Limb (tissue), 2 donors: ENCODE measurements around the gene DHRS2.

Experiments
- DNase-seq, 2 donors: peaks; one replicate each; pipeline ENCODE4 v3.0.0-alpha.2; 2016; ENCODE audit errors: extremely low spot score in 2 of 2

Gene DHRS2

DNA sequence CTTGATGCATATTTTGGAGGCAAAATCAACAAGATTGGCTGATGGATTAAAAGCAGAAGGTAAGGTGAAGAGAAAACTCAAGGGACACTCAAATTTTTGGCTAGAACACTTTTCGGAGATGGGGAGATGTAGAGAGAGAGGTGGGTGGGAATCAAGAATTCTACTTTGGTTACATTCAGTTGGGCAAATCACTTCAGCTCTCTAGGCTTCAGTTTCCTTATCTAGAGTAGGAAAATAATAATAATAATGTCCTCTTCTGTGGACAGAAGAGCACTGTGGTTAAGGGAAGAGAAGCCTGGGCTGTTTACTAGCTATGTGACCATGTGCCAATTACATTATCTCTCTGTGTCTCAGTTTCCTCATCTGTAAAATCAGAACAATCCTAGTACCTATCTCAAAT, 23.4 kb upstream of the DHRS2 start:
- DNase-seq = no peak

DNA sequence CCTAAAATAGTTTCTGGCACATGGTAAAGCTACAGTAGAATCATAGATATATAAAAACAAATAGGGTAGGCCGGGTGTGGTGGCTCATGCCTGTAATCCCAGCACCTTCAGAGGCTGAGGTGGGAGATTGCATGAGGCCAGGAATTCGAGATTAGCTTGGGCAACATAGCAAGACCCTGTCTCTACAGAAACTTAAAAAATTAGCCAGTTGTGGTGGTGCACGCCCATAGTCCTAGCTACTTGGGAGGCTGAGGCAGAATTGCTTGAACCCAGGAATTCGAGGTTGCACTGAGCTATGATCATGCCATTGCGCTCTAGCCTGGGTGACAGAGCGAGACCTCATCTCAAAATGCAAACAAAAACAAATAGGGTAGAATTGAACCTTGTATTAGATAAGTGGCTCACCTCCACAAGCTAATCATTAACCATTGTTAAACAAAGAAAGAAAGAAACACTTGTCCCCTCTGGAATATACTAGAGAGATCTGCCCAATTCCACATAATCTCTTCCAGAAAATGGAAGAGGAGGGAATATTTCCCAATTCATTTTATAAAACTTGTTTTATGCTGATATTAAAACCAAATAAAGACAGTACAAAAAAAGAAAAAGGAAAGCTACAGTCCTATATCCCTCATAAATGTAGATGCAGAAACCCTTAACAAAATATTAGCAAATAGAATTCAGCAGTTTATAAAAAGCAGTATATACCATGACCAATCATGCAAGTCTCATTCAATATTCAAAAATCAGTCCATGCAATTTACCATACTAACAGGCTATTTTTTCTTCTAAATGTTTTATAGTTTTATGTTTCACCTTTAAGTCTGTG, 22.7 kb upstream of the DHRS2 start:
- DNase-seq = no peak

DNA sequence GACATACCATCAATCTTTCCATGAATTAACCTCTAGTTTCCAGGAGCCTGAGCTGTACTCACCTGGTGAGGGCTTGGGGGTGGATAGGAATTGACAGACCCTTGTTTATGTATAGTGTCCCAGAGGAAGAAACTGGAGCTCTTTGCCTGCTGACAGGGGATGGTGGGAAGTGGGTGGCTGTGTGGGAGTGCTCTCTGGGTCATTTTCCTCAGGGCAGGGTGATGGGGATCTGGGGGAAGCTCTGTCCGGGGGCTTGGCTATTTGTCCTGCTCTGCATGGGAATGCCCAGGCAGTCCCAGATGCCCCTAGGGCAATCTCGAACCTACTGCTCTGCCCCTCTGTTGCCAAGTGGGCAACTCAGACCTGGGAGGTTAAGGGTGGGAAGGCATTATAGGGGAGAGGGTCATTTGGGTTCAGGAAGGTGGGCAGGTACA, 21.8 kb upstream of the DHRS2 start:
- DNase-seq = no peak

DNA sequence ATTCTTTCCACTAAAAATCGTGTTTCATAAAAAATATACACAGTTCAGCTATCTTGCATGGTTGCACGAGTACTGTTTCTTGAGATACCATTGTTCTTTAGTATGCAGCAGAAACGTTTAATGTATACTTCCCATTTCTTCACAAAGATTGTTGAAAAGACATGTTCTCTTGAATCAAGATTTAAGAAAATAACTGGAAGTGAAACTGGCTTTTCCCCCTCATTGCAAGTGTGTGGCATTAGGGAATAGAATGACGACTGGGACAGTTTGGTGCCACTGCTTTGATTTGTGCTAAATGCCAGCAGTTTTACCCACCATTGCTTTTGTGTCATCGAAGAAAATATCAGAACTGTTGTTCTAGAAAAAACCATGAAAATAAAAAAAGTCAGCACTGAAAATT, 20.3 kb upstream of the DHRS2 start:
- DNase-seq = no peak

DNA sequence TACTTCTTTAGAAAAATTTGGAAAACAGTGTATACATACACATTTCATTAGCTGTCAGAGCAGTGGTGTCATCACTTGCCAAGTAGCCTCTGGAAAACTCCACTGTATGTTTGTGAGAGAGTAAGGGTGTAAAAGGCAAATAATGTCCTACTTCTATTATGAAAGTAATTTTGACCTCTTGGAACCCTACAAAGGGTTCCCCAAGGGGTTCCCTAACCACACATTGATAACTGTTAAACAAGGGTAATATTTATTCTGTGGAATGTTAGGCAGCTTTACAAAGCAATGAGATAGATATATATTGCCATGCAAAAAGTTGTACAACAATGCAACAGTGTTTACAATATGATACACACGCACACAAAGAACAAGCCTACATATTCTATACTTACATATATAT, 18.6 kb upstream of the DHRS2 start:
- DNase-seq = no peak

DNA sequence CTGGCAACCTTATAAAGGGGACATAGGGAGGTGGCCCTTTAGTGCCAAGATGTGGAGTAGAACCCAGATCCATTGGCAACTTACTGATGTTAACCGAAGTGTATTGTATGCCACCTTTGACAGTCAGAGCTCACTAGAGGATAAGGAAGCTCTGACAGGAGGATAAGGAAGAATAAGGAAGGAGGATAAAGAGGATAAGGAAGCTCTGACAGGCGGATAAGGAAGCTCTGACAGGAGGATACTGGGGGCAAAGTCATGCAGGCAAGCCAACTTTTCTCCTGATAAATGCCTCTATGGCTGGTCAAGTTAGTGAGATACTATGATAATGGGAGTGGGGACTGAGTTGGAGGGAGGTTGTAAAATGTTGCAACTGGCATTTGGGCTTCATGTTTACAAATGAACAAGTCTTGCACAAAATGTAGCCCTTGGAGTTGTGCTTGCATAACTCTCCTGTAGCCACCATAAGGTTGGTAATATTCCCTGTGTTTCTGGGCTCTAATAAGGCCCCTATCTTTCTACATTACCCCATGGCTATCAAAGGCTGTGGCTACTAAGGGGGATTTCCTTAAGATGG, 17.7 kb upstream of the DHRS2 start:
- no peak for DNase-seq

DNA sequence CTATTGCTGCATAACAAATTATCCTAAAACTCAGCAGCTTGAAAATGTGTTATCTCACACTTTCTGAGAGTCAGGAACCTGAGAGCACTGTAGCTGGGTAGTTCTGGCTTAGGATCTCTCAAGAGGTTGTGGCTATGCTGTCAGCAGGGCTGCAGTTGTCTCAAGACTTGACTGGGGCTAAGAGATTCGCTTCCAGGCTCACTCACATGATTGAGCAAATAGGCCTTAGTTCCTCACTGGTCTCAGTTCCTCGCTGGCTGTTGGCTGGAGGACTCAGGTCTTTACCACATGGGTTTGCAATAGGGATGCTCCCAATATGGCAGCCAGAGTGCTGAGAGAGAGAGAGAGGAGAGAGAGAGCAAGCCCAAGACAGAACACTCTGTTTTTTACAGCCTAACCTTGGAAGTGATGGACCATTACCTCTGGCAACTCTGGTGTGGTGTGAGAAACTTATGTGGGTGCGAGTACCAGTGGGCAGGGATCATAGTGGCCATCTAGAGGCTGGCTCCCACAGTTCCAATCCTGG, 15.9 kb upstream of the DHRS2 start:
- no peak for DNase-seq

DNA sequence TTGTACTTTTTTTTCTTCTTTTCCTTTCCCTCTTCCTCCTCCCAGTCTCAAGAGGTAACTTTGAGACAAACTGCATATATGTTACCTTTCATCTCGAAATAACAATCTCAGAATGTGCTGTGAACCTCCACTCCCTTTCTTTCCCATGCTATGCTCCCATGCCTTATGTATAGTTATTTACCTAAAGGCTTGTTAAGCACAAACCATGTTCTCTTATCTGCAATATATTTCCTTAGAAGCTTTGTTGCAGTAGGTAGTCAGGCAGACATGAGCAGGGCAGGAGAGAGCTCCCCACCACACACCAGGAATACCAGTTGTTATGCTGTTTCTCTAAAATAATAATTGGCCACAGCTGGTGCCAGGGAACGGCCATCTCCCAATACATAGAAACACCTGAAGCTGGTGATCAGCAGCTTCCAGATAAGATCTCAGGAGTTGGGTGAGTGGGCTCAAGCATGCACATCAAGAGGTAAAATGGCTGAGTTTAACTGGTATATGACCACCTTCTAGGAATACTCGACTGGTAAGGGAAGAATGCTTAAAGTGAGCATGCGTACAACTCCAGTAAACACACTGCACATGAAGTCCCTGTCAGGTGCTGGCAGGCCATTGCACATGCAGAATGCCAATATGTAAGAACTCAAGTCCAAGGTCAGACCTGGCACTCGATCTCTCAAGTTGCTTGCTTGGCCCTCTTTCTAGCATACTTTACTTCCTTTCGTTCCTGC, 14.8 kb upstream of the DHRS2 start:
- DNase-seq = no peak

DNA sequence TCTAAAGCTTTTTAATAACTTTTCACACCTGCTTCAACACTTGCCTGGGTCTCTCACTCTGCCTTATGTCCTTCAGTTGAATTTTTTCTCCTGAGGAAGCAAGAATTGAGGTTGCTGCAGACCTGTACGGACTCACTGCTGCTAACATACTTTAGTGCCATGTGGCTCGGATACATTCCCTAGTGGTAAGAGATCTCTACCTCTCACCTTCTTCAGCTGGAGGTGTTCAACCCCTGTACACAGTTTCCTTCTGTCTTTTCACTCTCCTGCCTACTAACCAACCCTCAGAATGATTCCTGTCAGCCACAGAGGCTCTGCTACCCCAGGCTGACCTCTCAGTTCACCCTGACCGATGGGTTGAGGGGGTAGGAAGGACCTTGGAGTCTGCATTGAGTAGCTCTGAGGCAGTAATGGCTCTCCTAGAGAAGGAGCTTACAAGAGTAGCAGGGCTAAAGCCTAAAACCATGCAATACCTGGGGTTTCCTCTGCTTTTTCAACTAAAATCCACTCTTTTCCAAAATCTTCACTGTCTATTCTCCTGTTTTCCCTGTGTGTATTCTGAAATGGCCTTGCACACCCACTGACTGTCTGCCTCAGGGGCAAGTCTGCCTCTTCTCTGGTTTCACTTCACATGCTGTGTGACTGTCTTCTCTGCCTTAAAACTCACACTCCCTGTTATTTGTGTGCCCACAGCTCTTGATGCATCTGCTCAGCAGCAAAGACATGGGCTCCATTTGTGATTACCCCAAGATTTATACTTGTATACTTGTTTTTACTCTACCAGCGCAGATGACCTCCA, 14.0 kb upstream of the DHRS2 start:
- no peak for DNase-seq

DNA sequence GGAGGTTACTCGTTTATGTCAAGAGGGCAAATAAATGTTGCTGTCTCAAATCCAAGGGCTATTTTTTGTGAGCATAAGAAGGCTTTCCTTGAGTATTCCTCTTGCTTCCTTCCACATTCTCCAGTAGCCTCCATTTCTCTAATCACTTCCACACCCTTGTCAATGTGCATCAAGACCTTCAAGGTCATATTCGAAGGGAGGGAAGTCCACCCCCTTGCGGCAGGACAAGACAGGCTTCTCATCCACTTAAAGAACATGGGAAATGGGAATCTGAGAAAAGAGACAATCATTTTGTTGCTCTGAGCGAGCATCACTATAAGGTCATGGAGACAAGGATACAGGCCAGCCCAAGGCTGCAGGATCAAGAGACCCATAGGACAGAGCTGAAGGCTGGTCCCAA, 13.2 kb upstream of the DHRS2 start:
- no peak for DNase-seq

DNA sequence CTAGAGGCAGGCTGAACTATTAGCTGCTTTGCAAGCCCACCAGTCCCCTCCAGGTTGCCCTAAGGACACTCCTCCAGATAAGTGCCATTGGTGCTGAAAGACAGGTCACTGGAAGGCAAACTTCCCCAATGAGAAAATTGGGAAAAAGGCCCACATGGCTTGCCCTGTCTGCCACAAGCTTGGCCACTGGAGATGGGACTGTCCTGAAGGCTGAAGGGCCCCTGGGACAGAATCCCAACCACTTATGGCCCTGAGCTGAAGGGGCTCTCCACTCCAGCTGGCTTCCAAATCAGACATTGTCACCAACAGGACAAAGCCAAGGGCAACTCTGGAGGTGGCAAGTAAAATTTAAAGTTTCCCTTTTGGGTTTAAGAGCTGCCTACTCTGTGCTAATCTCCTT, 12.2 kb upstream of the DHRS2 start:
- no peak for DNase-seq

DNA sequence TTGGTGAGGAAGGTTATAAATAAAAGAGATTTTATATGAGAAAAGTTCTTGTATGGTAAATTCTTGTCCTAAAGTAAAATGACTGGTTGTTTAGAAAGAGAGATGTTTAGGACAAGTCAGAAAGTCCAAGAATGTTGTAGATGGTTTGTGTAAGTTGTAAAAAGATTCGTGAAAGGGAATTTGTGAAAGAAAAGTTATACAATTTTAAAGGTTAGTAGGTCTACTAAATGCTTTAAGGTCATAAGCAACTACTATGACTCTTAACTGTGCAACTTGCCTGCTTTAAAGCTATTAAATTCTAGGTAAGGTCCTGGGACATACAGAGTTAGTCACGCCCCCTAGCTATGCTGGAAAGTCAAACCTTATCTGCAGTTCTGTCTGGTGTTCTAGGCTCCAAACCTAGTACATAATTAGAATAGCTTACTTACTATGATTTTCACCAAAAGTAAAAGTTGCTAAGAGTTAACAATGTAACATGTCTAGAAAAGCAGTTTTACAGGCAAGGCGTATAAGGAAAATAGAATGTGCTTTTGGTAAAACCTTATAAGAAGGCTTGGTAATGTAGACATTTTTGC, 11.2 kb upstream of the DHRS2 start:
- DNase-seq = no peak

DNA sequence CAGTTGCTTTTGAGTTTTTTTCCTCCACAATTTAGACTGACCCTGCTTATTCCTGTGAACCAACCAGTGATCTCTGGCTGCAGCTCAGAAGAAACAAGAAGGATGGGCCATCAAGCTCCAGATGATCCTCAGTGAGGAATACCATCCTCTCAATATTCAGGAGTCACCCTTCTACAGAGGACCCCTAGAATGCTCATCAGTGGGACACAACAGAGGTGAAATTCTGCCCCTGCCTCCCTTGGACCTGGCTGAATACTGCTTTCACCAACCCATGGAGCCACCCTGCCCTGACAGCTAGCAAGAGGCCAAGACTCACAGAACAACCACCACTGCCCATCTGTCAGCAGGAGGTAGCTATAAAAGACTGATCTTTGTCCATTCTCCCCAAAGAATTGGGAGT, 9.2 kb upstream of the DHRS2 start:
- DNase-seq = no peak

DNA sequence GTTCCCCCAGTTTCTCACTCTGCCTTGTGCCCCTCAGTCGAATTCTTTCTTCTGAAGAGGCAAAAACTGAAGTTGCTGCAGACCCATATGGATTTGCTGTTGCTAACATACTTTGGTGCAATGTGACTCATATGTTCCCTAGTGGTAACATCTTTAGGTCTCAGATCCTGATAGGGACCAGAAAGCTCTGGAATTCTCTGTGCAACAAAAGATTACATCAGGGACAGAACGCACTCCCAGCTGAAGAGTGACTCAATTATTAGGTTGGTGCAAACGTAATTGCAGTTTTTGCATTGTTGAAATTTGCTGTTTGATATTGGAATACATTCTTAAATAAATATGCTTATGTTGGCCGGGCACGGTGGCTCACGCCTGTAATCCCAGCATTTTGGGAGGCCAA, 8.2 kb upstream of the DHRS2 start:
- no peak for DNase-seq

DNA sequence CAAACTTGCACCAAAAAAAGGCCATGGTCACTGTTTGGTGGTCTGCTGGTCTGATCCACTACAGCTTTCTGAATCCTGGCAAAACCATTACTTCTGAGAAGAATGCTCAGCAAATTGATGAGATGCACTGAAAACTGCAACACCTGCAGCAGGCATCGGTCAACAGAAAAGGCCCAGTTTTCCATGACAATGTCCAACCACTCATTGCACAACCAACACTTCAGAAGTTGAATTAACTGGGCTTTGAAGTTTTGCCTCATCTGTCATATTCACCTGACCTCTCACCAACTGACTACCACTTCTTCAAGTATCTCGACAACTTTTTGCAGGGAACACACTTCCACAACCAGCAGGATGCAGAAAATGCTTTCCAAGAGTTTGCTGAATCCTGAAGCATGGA, 7.0 kb upstream of the DHRS2 start:
- DNase-seq = no peak

DNA sequence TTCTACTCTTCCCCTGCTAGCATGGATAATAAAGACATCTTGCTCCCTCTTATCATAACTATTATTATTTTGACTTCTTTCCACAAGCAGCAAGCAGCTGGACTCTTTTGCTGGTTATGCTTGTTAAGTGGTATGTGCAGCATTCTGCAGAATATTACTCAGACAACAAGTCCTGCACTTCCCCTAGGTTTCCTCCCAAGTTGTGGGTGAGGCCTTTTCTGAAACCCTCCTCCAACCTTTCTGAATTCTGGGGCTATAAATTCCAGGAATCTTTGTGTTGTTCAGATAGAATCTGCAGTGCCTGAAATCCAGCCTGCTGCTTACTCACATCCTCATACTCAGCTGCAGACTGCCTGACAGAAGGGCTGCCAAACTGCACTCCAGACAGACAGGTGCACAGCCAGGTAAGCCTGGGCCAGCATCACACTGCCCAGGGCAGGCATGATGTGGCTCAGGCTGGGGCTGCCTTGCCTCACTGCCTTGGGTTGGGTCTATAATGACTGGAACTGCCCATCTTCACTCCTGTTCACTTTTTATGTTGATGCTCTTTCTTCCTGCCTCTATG, 6.2 kb upstream of the DHRS2 start:
- no peak for DNase-seq

DNA sequence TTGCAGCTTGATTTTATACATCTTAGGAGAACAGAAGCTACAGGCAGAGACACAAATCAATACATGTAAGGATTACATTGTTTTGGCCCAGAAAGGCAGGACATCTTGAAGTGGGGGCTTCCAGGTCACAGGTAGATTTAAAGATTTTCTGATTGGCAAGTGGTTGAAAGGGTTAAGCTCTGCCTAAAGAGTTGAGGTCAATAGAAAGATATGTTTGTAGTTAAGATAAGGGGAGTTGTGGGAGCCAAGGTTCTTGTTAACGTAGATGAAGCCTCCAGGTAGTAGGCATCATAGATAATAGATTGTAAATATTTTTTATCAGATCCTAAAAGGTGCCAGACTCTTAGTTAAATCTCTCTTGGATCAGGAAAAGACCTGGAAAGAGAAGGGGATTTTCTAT, 5.5 kb upstream of the DHRS2 start:
- DNase-seq = no peak

DNA sequence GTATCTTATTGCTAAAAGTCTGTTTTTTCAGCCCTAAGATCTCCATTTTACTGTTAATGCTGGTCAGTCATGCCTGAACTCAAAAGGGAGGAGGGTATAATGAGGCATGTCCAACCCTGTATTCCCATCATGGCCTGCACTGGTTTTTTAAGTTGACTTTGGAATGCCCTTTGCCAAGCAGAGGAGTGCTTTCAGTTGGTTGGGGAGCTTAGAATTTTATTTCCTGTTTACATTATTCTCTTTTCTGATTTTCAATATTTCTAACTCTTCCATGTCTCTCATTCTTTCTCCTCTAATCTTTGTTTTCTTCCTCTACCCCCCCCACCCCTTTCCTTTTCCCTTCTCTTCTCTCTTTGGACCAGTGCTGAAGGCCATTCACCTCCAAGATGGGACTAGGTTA, 4.9 kb upstream of the DHRS2 start:
- no peak for DNase-seq

DNA sequence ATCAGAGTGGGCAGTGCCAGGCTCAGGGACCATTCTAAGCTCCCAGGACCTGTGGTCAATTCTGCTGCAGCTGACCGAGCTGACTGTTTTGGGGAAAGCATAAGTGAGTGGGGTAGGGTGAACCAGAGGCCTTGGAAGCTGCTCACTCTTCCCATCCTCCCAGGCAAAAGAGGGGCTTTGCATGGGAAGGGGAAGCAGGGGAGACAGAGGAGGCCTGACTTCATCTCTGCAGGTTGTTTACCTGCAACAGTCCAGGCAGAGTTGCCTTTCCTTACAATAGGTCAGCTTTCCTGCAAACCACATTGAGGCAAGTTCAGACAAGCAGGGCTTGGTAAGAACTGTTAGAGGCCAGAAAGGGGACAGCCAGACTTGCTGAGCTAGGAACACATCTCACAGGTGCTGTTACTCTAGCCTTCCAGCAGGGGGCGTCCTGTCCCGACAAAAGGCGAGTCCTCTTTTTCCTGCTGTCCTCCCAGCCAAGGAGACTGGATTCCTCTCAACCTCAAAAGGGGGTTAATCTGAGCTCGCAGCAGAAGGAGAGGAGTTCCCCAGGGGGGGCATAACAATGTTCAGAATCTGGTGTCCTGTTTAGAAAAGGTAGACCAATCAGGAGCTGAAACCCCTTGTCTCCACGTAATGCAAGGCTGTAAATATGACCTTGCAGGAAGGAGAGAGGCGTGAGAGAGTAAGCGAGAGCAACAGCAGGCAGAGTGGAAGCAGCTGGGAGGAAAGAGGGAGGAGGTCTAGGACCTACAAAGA, 4.3 kb upstream of the DHRS2 start:
- peak; percentile 85 to 92 for DNase-seq

DNA sequence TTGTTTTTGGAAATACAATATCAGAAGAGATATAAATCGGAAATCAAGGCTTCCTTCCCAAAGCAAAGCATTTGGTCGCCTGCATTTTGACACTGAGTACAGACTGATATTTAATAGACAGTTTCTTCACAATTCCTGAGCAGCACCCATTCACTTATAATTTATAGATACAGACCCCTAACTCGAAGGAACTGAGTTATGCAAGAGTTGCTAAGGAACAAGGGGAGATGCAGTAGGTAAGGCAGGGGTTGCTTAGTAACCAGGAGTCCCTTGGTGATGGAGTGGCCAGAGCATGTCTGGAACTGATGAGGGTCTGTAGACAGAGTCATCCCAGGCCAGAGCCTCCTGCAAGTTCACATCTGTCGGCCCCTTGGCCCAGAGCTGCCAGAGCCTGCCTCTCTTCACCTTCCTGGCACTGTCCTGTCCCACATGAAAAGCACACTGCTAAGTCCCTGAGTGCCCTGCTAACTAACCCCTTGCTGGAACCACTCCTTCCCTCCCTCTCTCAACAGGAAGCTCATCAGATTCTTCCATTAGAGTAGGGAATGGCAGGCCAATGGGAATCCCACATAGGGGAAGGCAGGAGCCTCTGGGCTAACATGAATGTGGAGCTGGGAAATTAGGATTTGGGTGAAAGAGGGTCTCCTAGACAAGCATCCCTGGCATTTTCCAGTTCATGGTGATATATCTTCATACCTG, 3.6 kb upstream of the DHRS2 start:
- no peak for DNase-seq
